IMR-90 (cell line): ENCODE data around the gene CPTP. TPM values are rescaled to one million over a fixed set of nuclear protein-coding genes. Genes with fewer than 3 reads are reported as not detected.
A peak's percentile ranks its signal among the peaks of the same experiment; 100 is the strongest.

ENCODE experiments used
- ATAC-seq: fragments of 200-7000 bp; cut with Tn5 transposase; 2 replicates; pipeline ENCODE4 v1.9.1; 2020; ENCODE audit warnings: low read depth, mild to moderate bottlenecking, moderate library complexity
- BruUV-seq: library from RNA; stranded (reverse); fragments of 400-500 nt; replicated peaks from 2 replicates; lab custom pipeline; 2021; lab: Mats Ljungman, UMichigan
- CTCF ChIA-PET: fragments of 300-600 bp; formaldehyde crosslinking; extraction: SDS; loops from one replicate; lab custom pipeline; 2021; ENCODE audit warnings: antibody characterized with exemption; lab: Yijun Ruan, JAX
- POLR2A ChIA-PET: fragments of 300-600 bp; sonication (Branson Sonifier 250); formaldehyde crosslinking; loops from one replicate; lab custom pipeline; 2022; ENCODE audit warnings: antibody characterized with exemption; ENCODE audit not compliant: unreplicated experiment; lab: Charles Lee
- DNase-seq: peaks from one replicate; pipeline ENCODE4 v3.0.0; 2013
- H2AFZ ChIP-seq: replicated peaks from 2 replicates; pipeline ENCODE3; 2013; ENCODE audit warnings: low read length, mild to moderate bottlenecking; ENCODE audit not compliant: poor library complexity
- H2AK5ac ChIP-seq: 2 replicates; pipeline ENCODE4 v1.6.1; 2013; ENCODE audit warnings: low read depth, low read length, inconsistent platforms
- H2AK9ac ChIP-seq: replicated peaks from 2 replicates; pipeline ENCODE3; 2013; ENCODE audit warnings: mild to moderate bottlenecking, low read depth, low read length, moderate library complexity; ENCODE audit not compliant: poor library complexity
- H2BK120ac ChIP-seq: 2 replicates; pipeline ENCODE4 v1.6.1; 2013; ENCODE audit warnings: low read depth, low read length, inconsistent platforms
- H2BK15ac ChIP-seq: 3 replicates; pipeline ENCODE4 v1.6.1; 2013; ENCODE audit warnings: low read depth, low read length, inconsistent platforms
- H2BK20ac ChIP-seq: 2 replicates; pipeline ENCODE4 v1.6.1; 2013; ENCODE audit warnings: low read depth, mild to moderate bottlenecking, inconsistent platforms, low read length, moderate library complexity
- H2BK5ac ChIP-seq: 2 replicates; pipeline ENCODE4 v1.6.1; 2013; ENCODE audit warnings: mild to moderate bottlenecking, low read depth, low read length, inconsistent platforms; ENCODE audit not compliant: poor library complexity, severe bottlenecking
- H3K14ac ChIP-seq: replicated peaks from 2 replicates; pipeline ENCODE4 v1.6.1; 2013; ENCODE audit warnings: low read depth, low read length, inconsistent platforms
- H3K18ac ChIP-seq: 2 replicates; pipeline ENCODE4 v1.6.1; 2013; ENCODE audit warnings: low read depth, low read length, control low read depth
- H3K23ac ChIP-seq: 2 replicates; pipeline ENCODE4 v1.6.1; 2013; ENCODE audit warnings: low read depth, low read length, inconsistent platforms
- H3K27ac ChIP-seq: 2 replicates; pipeline ENCODE4 v1.5.1; 2013; ENCODE audit warnings: mild to moderate bottlenecking, control low read depth, low read length; ENCODE audit not compliant: insufficient read depth
- H3K27me3 ChIP-seq: 2 replicates; pipeline ENCODE4 v1.6.1; 2013; ENCODE audit warnings: low read length; ENCODE audit not compliant: control insufficient read depth, insufficient read depth
- H3K36me3 ChIP-seq: 2 replicates; pipeline ENCODE4 v1.6.1; 2013; ENCODE audit warnings: low read length, mixed read lengths; ENCODE audit not compliant: control insufficient read depth, insufficient read depth
- H3K4ac ChIP-seq: 2 replicates; pipeline ENCODE4 v1.6.1; 2013; ENCODE audit warnings: low read depth, low read length, inconsistent platforms
- H3K4me1 ChIP-seq: 2 replicates; pipeline ENCODE4 v1.6.1; 2013; ENCODE audit warnings: low read length, mixed read lengths; ENCODE audit not compliant: control insufficient read depth, insufficient read depth
- H3K4me2 ChIP-seq: 2 replicates; pipeline ENCODE4 v1.6.1; 2013; ENCODE audit warnings: low read depth, mild to moderate bottlenecking, control low read depth, low read length, moderate library complexity
- H3K4me3 ChIP-seq: 2 replicates; pipeline ENCODE4 v1.5.1; 2013; ENCODE audit warnings: low read depth, mild to moderate bottlenecking, control low read depth, low read length, moderate library complexity; ENCODE audit not compliant: insufficient read depth
- H3K56ac ChIP-seq: 2 replicates; pipeline ENCODE4 v1.6.1; 2013; ENCODE audit warnings: low read length, inconsistent platforms; ENCODE audit not compliant: insufficient read depth; ENCODE audit errors: extremely low read depth
- H3K79me1 ChIP-seq, 2 experiments: 2 replicates each; pipeline ENCODE4 v1.6.1; 2013; ENCODE audit warnings: low read length in 2 of 2, inconsistent platforms in 1 of 2, low read depth in 1 of 2
- H3K9ac ChIP-seq: 2 replicates; pipeline ENCODE4 v1.6.1; 2013; ENCODE audit warnings: low read depth, low read length, control low read depth
- H3K9me1 ChIP-seq: 2 replicates; pipeline ENCODE4 v1.6.1; 2013; ENCODE audit warnings: low read length, inconsistent platforms; ENCODE audit not compliant: insufficient read depth
- H3K9me3 ChIP-seq: 2 replicates; pipeline ENCODE4 v1.6.1; 2013; ENCODE audit warnings: low read length; ENCODE audit not compliant: control insufficient read depth, insufficient read depth
- H4K20me1 ChIP-seq: 2 replicates; pipeline ENCODE4 v1.6.1; 2013; ENCODE audit warnings: low read length, inconsistent platforms; ENCODE audit not compliant: insufficient read depth
- H4K5ac ChIP-seq: 2 replicates; pipeline ENCODE4 v1.6.1; 2013; ENCODE audit warnings: mild to moderate bottlenecking, low read depth, low read length, control low read depth
- H4K8ac ChIP-seq, 2 experiments: 2 replicates each; pipeline ENCODE4 v1.6.1; 2013; ENCODE audit warnings: low read depth in 2 of 2, low read length in 2 of 2, control low read depth in 1 of 2, inconsistent platforms in 1 of 2
- H4K91ac ChIP-seq: 2 replicates; pipeline ENCODE4 v1.6.1; 2013; ENCODE audit warnings: low read depth, low read length, inconsistent platforms; ENCODE audit not compliant: insufficient read depth
- BHLHE40 ChIP-seq: fragments of 150-350 bp; IDR thresholded peaks from 2 replicates; pipeline ENCODE4 v1.6.1; 2016; ENCODE audit warnings: mild to moderate bottlenecking, low read depth, low read length
- CHD1 ChIP-seq: IDR thresholded peaks from 2 replicates; pipeline ENCODE4 v1.6.1; 2012; ENCODE audit warnings: low read depth, low read length, improper control_type of control experiment
- MAFK ChIP-seq: IDR thresholded peaks from 2 replicates; pipeline ENCODE4 v1.6.1; 2012; ENCODE audit warnings: low read depth, low read length, improper control_type of control experiment
- SMC3 ChIP-seq: fragments of 150-350 bp; IDR thresholded peaks from 2 replicates; pipeline ENCODE4 v1.6.1; 2016; ENCODE audit warnings: low read depth, mild to moderate bottlenecking, antibody characterized with exemption, low read length, moderate library complexity
- WGBS, 2 experiments: methylation state at CpG; one replicate each; pipeline versions ENCODE4 v1.1.5 to v1.1.7; 2013; ENCODE audit warnings: missing lambda C conversion rate in 2 of 2; ENCODE audit not compliant: insufficient read length in 1 of 2; ENCODE audit errors: extremely low coverage in 2 of 2; 5-methylcytosine and 5-hydroxymethylcytosine counted together
- dilution Hi-C: fragments of 300-500 bp; cut with HindIII; formaldehyde crosslinking; loops from one replicate; pipeline ENCODE4 v1.14.3; 2018; ENCODE audit warnings: low sequenced_read_pairs; ENCODE audit not compliant: unreplicated experiment
- in situ Hi-C: fragments of 300-500 bp; cut with MboI; formaldehyde crosslinking; loops from 3 replicates; pipeline ENCODE4 v1.14.3; 2019; ENCODE audit warnings: low sequenced_read_pairs, inconsistent platforms, mixed read lengths
- intact Hi-C: fragments of 100-400 bp; cut with micrococcal nuclease; formaldehyde crosslinking; loops from 2 replicates; pipeline ENCODE4 v1.10.0; 2022
- polyA plus RNA-seq, 3 experiments: library from polyadenylated mRNA; depleted of rRNA; stranded (reverse); fragments of >200 nt; gene quantifications; 2 replicates each; pipeline ENCODE4 v1.2.3, GENCODE V29; 2012; ENCODE audit warnings: low replicate concordance in 1 of 3
- total RNA-seq: library from RNA; depleted of rRNA; stranded (reverse); fragments of >200 nt; gene quantifications from 2 replicates; pipeline ENCODE4 v1.2.3, GENCODE V29; 2012

The CPTP gene
- total and polyA plus RNA-seq, 2 of the 4 experiments (the other 2 are of a cell fraction), result 2.7 to 12.1 TPM

DNA sequence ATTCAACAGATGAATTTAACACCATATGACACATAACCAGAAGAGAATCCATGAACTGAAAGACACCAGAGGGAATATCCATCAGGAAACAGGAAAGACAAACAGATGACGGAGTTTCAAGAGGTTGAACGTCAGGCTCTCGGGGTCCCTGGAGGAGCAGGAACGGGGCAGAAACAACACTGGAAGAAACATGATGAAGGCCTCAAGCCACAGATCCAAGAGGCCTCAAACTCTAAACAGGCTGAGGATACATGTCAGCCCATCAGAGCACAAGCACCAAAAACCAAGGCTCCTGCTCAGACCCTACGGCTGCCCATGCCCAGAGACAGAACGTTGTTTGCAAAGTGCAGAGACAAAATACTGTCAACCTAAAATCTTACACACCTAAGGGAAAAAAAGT lies 7.2 kb upstream of the CPTP start:
- H3K56ac ChIP-seq, result no peak overlapping the region
- no peaks in the 10 kb centered on the region for H3K9me3 ChIP-seq
- dilution Hi-C loops (no loop called here), in situ Hi-C loops (no loop called here), intact Hi-C loops (no loop called here)
- H3K27me3 ChIP-seq, result no peaks in the 10 kb centered on the region
- CTCF ChIA-PET, result no interaction called here
- H3K23ac ChIP-seq, result no peak overlapping the region
- TF ChIP-seq CHD1 (no peak), BHLHE40 (no peak), MAFK (no peak), SMC3 (no peak)
- H2AK9ac ChIP-seq, result no peak overlapping the region
- ATAC-seq (no peak), DNase-seq (no peak)
- H4K91ac ChIP-seq, result no peak overlapping the region
- no peak overlapping the region for H4K5ac ChIP-seq
- H2BK15ac ChIP-seq, result no peak overlapping the region
- peaks cover 14 to 74% of the 10 kb centered on the region in 2 experiments for H3K79me1 ChIP-seq
- H3K4me1 ChIP-seq, result peaks cover 11% of the 10 kb centered on the region; the same call in 1 of the 2 replicates
- H3K14ac ChIP-seq, result no peak overlapping the region
- H3K9me1 ChIP-seq, result peaks cover 4% of the 10 kb centered on the region
- no peak overlapping the region for H2BK120ac ChIP-seq
- H4K20me1 ChIP-seq, result peaks cover 75% of the 10 kb centered on the region
- no peak overlapping the region for H3K4me2 ChIP-seq
- no peak overlapping the region for H3K9ac ChIP-seq
- no peak overlapping the region for H2AFZ ChIP-seq
- H3K4ac ChIP-seq, result peak overlapping the region; percentile 35; the same call in 1 of the 2 replicates
- no peak overlapping the region for H2BK20ac ChIP-seq
- 92% methylated on average over 3 of the region's 6 CpGs; no CpG with 5 or more reads in 1 of the 2 experiments for WGBS, 2 experiments
- H2AK5ac ChIP-seq, result 0 out of 2 replicates have a peak overlapping the region, but pooled peaks have one; percentile 0
- H4K8ac ChIP-seq, result no peak overlapping the region
- no TSS peak for BruUV-seq
- H3K4me3 ChIP-seq, result no peak overlapping the region
- H3K27ac ChIP-seq, result no peak overlapping the region; the same call in 1 of the 2 replicates
- peaks cover 59% of the 10 kb centered on the region for H3K36me3 ChIP-seq
- POLR2A ChIA-PET, result no interaction called here
- H2BK5ac ChIP-seq, result no peak overlapping the region
- H3K18ac ChIP-seq, result no peak overlapping the region
